ENCODE data around the gene EFNA4. TPM values are rescaled to one million over a fixed set of nuclear protein-coding genes. Genes with fewer than 3 reads are reported as not detected.
A peak's percentile ranks its signal among the peaks of the same experiment; 100 is the strongest.

The EFNA4 gene
- total and polyA plus RNA-seq, 7 donors = 0.39 to 1.3 (median 0.83) TPM

- Histone ChIP-seq H3K36me3 (ENCODE audit: insufficient read depth in 1 of 2, low read depth in 1 of 2) (no peaks in the 10 kb centered on the region), H3K4me1 (no peaks in the 10 kb centered on the region), H3K4me3 (no peak overlapping the region), H3K27me3 (ENCODE audit: insufficient read depth in 3 of 3, low read length in 2 of 3) (no peaks in the 10 kb centered on the region), H3K27ac (no peak overlapping the region), H3K9me3 (no peaks in the 10 kb centered on the region)
- intact Hi-C loops (cut with DNase I) = no loop called here
- 49 to 65% (median 56%) methylated on average over 8 of the region's 8 CpGs for WGBS, 3 donors
- DNase-seq (no peak), ATAC-seq (peak; percentile 31 to 68 (median 53))
- TF ChIP-seq CTCF (IDR thresholded peaks at IDR 0.05) = no peak
Measured at GRCh38 chr1:155038602-155039307, 24.8 kb upstream of the EFNA4 start.

DNA sequence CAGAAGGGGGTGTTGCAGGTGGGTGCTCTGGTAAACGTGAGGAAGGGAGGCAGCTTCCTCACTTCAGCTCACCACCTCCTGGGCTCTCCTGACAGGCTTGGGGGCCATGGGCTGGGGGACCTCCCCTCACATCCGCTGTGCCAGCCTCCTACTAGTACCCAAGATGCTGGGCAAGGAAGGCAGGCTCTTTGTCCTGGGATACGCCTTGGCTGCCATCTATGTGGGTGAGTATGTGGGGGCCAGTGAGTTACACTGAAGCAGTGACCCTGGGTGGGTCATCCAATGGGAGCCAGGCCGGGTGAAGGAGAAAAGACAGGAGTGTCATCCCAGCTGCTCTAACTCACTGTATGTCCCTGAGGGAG, 24.3 kb upstream of the EFNA4 start:
- Histone ChIP-seq H3K36me3 (ENCODE audit: insufficient read depth in 1 of 2, low read depth in 1 of 2) (no peaks in the 10 kb centered on the region), H3K27ac (no peak overlapping the region), H3K27me3 (ENCODE audit: insufficient read depth in 3 of 3, low read length in 2 of 3) (no peaks in the 10 kb centered on the region), H3K9me3 (no peaks in the 10 kb centered on the region), H3K4me3 (no peak overlapping the region), H3K4me1 (no peaks in the 10 kb centered on the region)
- ATAC-seq = no peak
- intact Hi-C loops (cut with DNase I) = no loop called here
- no peak for TF ChIP-seq CTCF (IDR thresholded peaks at IDR 0.05)
- 78 to 86% (median 83%) methylated on average over 4 of the region's 4 CpGs for WGBS, 3 donors
- DNase-seq = no peak

GRCh38 chr1:155040358-155041093, 23.0 kb upstream of the EFNA4 start:
- WGBS, 3 donors = 83 to 86% (median 84%) methylated on average over 14 of the region's 14 CpGs
- TF ChIP-seq CTCF (IDR thresholded peaks at IDR 0.05) = no peak
- intact Hi-C loops (cut with DNase I) = loop anchor here in 1 of 2 donors (5.0 kb wide), 1 partner anchor 42 kb away; no protein-coding TSS in a partner anchor
- ATAC-seq (no peak), DNase-seq (no peak)
- H3K36me3 ChIP-seq (ENCODE audit: insufficient read depth in 1 of 2, low read depth in 1 of 2) = no peaks in the 10 kb centered on the region
- no peaks in the 10 kb centered on the region for H3K9me3 ChIP-seq
- H3K27me3 ChIP-seq (ENCODE audit: insufficient read depth in 3 of 3, low read length in 2 of 3) = no peaks in the 10 kb centered on the region
- H3K4me3 ChIP-seq = no peak overlapping the region
- H3K4me1 ChIP-seq = peaks cover 8% of the 10 kb centered on the region
- H3K27ac ChIP-seq = no peak overlapping the region

- Histone ChIP-seq H3K36me3 (ENCODE audit: insufficient read depth in 1 of 2, low read depth in 1 of 2) (no peaks in the 10 kb centered on the region), H3K9me3 (no peaks in the 10 kb centered on the region), H3K27me3 (ENCODE audit: insufficient read depth in 3 of 3, low read length in 2 of 3) (no peaks in the 10 kb centered on the region), H3K27ac (no peak overlapping the region), H3K4me1 (peaks cover 8% of the 10 kb centered on the region), H3K4me3 (no peak overlapping the region)
- TF ChIP-seq CTCF (IDR thresholded peaks at IDR 0.05) = no peak
- no peak for DNase-seq
- intact Hi-C loops (cut with DNase I) = loop anchor here in 1 of 2 donors (5.0 kb wide), 1 partner anchor 40 kb away; no protein-coding TSS in a partner anchor
- ATAC-seq = no peak
- 86 to 91% (median 88%) methylated on average over 5 of the region's 5 CpGs for WGBS, 3 donors
Measured at GRCh38 chr1:155042789-155043188, 20.8 kb upstream of the EFNA4 start.

Measured in psoas muscle (tissue), 8 donors.